ENCODE measurements around the gene PTPN1.

The PTPN1 gene

DNA sequence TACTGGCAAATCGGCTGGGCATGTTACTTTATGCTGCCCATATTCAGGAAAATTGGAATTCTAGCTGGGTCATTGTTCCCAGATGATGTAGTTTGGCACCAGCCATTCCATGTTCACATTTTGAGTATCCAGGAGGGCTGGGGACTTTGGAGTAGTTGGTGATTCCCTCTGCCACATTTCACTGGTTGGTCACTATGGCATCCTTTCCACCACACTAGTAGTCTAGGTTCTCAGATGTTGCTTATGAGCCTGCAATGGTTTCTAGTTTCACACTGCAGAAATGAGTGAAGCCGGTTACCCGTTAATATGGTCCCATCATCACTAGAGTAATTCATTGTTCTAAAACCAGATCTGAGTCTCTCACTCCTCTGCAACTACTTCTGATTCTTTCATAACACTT is 4.6 kb downstream of the PTPN1 start:
- DNase-seq, result no peak

DNA sequence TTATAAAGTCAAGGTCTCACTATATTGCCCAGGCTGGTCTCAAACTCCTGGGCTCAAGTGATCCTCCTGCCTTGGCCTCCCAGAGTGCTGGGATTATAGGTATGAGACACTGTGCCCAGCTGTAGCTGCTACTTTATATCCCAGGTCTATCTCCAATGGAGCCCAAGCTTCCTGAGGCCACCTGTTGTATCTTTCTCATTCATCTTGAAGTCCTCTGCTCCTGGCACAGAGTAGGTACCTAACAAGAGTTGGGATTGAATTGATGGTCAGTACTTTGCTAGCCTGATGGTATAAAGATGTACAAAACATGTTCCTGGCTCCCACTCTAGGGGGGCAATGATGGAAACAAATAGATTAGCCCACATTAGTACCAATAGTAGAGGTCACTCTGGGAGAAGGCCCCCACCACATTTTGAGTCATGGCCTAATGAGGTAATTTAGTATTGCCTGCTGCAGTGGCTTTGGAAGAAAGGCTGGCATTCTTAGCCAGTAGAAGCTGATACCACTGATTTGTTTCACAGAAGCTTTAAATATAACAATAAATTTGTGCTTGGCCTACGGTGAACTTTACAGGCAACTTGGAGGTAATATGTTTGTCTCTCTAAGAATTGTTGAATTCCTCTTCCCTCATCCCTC is 5.4 kb downstream of the PTPN1 start:
- no peak for DNase-seq

DNA sequence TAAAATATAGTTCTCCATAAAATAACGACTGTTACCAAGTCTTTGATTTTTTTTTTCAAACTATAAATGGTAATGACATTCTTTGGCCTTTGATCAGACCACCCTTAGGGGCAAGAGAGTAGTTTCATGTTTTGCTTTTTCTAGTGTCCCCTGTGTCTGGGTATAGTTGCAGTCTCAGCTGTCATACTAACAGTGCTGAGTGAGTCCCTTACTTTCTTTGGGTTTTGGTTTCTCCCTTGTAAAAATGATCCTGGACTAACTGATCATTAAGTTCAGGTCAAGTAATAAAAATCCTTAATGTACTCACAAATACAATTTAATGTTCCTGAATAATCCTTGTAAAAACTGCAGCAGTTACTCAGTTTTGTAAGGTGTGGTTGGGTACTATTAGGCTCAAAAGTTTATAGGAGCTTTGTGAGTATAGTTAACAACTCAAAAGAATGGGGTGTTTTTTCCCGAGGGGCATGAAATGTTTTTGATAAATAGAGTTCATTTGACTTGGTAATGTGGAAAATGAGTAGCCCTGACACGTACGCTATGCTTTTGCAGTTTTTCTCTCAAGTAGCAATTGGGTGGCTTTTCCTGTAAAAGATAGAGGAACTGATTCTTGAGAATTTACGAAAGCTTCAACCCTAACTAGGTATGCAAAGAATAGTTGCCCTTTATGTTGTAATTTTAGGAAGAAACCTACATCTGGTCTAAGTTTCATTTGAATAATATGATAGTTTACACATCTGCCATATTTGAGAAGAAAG is 6.2 kb downstream of the PTPN1 start:
- DNase-seq, result no peak

DNA sequence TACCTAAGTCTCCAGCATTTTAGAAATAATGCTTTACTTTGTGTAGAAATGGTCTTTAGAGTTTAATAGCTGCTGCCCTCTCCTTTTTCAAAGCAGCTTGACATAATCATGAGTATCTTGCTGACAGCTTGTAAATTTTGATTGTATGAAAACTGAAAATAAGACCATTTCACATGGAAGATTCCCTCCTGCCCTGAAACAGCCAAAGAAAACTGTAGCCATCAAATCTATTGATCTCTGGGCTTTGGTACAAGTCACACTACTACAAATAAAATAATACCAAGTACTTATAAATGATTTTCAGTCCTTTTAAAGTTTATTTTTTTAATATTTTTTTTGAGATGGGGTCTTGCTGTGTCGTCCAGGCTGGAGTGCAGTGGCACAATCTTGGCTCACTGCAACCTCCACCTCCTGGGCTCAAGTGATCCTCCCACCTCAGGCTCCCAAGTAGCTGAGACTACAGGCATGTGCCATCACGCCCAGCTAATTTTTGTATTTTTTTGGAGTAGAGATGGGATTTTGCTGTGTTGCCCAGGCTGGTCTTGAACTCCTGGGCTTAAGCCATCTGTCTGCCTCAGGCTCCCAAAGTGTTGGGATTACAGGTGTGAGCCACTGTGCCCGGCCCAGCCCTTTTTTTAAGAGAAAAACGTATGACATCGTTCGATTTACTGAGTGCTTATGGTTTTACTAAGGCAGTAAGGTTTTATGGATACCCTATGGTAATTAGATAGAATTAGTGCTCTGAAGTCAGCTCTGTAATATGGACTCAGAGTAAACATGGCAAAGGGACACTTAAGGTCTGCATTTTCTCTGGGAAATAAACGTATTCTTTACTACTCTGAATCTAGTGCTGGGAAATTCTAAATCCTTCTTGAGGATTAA is 7.0 kb downstream of the PTPN1 start:
- no peak for DNase-seq

DNA sequence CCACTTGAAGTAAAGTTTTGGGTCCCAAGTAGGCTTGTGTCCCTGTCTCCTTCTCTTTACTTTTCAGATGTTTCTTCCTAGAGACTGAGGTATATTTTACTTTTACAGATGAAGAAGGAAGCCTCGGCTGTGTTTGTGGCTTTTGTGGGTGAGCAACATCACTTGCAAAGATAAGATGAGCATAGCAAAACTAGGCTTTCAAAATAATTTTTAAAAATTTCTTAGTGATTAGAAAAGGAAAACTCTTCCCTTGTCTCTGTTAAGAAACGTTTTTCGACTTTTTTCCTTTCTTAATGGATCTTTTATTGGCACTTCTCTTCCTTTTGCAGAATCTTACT is 7.6 kb downstream of the PTPN1 start:
- no peak for DNase-seq

DNA sequence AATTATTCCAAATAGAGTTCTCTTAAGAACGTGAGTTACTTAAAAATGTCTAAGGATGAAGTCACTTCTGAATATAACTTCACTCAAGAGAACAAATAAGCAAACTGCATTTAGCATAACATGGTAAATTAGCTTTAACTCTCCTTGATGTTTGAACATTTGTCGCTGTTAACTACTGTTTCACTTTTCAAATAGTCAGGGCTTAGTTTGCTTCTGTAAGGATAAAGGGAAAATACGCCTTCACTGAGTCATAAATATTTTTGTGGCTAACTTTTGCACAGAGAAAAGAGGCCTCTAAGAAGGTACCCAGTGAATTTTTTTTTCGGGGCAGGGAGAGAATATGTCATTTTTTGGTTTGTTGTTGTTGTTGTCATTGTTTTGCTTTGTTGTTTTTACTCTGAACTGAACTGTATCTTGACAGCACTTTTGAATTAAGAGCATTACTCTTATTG is 8.1 kb downstream of the PTPN1 start:
- DNase-seq, result no peak

DNA sequence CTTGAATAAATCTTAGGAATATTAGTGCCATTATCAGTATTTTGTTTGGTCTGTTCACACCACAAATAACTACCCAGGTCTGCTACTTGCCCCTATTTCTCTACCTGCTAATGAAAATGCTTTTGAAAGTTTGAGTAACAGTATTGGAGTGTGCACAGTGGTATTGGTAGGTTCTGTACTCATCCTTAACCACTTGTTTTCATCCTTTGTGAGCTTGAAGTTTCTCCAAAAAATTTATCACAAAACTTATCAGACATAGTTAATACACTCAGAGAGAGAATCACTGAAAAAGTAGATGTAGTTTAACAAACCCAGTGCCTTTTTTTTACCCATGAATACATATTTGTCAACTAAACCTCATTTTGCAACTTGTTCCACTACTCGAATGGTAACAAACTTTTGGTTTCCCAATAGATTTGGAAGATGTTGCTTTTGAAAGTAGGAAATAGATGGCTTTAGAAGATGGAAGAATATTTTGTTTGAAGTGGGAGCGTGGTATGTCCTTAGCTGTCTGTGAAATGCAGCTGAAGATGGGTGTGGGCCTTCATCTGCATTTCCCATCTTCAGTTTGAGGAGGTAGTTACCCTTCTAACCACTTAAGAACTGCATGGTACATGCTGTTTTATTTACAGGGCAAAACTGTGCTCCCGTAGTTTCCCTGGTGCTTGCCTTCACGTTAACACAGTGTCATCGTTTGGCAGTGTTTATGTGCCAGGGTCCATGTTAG is 9.0 kb downstream of the PTPN1 start:
- no peak for DNase-seq

DNA sequence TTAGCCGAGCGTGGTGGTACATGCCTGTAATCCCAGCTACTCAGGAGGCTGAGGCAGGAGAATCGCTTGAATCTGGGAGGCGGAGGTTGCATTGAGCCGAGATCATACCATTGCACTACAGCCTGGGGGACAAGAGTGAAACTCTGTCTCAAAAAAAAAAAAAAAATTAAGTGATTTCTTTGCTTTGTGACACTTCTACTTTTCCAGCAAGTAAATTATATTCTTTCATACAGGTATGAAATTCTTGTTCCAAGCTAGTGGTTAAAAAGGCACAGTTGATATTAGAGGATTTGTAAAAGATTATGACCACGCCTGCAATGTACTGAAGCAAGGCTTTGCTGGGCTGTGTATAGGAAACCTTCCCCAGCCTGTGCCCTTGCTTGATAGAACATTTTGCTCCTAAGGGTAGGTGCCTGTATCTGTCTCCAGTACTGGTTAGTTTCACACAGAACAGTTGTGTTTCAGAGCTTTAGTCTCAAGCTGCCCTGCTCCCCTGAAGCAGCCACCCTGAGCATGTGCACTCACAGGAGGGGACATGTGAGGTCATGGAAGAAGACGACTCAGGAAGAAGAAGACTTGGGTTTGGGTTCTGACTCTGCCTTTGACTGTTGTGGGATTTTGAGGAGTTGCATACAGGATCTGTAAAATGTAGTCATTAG is 10.2 kb downstream of the PTPN1 start:
- no peak for DNase-seq

DNA sequence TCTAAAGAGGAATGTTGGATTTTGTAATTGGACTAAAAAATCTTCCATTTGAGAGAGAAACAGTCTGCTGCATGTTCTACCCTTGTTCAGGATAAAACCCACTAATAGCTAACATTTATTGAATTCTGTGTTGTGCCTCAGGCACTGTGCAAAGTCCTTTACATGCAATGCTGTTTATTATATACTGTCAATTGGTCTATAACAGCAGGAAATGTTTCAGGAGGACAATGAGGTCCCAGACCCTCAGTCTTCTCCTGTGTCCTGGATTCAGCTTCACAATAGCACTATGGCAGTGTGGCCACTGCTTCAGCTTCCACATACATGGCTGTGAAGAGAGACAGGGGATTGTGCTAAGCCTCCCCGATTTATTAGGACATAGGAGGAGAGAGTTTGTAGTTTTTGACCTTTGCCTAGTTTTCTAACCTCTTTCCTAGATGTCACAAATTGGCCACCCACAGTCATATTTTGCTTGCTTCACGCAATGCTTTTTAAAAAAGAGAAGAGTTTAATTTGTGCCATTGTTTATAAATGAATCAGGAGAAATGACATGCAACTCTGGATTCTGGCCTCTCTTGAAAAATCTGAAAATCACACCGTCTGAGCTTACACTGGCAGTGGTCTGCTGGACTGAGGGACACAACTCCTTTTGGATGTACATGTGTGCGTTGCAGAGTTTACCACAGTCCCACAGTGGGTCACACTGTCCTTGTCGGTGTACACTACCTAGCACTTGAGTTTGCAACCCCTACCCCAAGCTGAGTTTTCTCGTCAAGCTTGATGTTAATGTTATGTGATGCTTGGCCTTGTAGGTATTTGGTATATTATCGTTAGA is 11.3 kb downstream of the PTPN1 start:
- DNase-seq, result no peak

DNA sequence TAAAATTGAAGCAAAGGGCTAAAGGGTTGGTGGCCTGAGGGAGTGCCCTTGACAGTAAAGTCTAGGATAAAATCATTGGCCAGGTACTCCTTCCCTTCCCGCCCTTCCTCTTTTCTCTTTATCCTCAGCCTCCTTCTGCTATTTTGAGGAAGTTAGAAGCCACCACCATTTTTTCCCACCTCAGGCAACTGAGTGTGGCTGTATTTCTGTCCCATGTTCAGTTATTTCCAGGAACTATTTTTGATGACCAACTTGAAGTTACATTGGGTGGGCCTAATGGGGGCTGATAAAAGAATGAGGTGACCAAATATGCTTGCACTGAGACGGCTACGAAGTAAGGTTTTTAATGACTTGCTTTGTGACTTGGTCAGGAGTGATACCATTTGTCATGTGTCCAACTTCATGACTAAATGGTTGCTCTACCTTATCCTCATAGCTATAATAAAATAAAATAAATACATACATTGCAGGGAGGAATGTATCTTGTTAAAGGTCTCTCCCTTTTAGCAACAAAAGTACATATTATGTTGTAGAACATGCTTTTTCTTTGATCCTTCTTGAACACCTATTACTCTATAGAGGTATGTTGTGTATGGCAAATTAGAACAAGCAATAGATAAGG is 12.0 kb downstream of the PTPN1 start:
- no peak for DNase-seq

DNA sequence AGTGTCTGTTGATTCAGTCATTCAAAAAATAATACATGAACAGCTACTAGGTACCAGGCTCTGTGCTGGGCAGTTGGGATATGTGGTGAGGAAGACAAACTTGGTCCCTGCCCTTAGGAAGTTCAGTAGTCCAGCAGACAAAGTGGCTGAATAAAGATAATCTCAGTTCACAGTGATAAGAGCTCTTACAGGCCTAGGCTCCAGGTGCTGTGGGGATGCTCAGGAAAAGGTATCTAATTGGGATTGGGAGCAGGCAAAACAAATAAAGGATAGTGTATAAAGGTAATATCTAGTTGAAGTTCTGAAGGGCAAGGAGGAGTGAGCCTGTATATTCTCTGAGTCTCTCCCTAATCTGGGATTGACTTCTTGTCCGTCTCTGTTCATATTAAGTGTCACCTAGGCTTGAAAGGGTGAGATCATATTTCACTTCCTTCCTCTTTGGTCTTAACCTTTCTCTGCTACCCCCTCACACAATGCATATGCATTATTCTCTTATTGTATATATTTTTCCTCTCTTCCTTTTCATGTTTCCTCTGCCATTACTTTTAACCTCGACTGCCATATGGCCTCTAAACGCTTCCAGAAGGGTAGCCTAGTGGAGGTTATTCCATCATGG is 13.5 kb downstream of the PTPN1 start:
- no peak for DNase-seq

DNA sequence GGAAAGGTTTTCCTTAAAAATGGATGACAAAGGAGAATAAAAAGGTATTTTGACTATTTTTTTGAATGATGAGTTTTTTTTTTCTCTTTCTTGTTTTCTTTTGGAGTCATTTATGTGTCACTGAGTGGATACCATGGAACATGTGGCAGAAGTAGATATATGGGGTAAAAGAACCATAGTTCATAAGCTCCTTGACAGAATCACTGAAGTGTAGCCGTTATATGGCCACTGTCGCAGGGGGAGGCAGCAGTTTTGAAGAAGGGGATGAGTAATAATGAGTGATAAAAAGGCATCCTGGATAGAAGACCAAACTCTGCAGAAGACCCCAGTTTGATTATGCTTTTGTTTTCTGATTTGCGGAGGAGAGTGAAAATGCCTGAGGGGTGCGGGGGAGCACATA is 15.5 kb downstream of the PTPN1 start:
- DNase-seq, result no peak

DNA sequence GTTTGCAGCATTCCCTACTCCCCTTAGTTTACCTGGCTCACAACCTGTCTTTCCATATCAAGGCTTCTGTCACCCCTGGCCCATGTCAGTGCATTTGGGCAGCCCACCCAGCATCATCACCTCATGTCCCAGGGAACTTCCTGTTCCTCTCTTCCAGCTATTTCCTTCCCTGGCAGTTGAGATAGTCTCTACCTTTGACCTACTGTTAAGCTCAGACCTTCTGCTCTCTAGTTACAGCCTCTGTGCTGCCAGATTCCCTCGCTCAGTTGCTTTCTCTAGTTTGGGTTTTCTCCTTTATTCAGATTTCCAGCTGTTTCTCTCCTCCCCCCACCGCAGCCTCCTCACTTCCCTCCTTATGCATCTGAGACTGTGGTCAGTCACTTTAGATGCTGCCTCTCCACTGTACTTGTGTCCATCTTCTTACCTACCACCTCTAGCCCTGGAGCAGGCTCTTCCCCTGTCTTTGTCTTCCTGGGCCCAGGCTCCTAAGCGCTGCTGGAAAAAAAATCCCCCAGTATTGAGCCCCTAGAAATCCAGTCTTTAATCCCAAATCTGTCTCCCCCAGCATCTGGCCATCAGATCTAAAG is 16.3 kb downstream of the PTPN1 start:
- no peak for DNase-seq

DNA sequence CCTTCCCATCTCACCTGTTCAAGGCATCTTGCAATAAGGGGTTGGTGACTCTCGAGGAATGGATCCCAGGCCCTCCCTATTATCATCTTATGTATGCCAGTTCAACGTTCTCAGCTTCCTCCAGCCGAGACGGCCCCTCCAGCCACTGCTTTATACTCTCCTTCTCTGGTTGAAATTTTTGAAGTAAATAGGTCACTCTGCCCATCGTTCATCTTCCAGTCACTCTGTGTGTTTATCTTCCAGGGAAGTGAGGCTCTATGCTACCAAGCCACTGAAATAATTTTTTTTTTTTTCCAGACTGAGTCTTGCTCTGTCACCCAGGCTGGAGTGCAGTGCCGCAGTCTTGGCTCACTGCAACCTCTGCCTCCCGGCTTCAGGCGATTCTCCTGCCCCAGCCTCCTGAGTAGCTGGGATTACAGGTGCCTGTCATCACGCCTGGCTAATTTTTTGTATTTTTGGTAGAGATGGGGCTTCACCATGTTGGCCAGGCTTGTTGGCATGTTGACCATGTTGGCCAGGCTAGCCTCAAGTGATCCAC is 17.0 kb downstream of the PTPN1 start:
- DNase-seq, result no peak

DNA sequence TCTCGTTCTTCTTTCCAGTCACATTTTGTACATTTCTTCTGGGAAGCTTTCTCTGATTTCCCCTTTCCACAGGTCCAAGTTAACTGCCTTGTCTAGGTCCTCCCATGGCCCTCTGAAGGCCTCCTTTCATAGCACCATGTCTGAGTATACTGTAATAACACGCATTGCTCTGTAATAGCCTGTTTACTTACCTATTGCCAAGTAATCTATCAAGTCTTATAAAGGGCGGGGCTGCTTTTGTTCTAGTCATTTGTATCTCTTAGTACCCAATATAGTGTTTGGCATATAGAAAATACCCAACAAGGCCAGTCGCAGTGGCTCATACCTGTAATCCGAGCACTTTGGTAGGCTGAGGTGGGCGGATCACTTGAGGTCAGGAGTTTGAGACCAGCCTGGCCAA is 17.9 kb downstream of the PTPN1 start:
- DNase-seq, result no peak

DNA sequence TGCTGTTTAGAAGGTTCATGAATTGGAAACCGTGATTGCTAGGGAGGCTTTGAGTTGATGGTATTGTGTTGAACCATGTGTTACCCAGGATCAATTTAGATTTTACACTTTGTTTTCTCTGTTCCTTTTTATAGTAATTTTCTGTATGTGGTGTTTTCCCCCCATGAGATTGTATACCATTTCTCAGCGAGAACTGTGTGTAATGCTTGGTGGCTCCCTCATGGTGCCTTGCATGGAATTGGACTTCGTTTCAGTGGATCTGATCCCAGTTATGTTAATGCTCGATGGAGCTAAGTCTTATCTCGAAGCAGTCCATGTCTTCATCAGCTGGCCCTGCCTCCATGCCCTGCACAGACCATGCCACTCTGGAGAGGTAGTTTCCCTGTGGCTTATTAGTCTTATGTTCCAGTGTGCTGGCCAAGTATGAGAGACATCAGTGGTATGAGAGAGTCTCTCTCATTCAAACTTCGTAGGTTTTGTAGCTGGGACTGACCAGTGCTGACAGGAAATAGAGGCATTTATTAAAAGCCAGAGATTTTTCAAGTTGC is 18.7 kb downstream of the PTPN1 start:
- no peak for DNase-seq

DNA sequence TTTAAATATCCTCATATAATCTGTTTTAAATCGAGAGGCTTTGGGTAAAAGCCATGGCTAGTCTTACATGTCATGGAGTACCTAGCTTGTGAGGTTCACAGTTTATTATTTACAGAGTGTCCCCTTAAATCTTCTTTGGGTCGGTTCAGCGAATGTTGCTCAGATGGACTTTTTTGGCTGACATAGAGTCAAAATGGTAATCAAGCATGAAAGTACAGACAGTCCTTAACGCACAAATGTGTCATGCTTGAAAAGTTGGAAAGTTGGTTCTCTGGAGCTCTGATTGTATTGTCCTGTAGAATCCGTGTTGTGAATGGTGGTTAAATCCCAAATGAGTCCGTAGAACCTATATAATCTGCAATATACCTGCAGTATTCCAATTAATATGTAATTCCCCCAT is 22.0 kb downstream of the PTPN1 start:
- no peak for DNase-seq

DNA sequence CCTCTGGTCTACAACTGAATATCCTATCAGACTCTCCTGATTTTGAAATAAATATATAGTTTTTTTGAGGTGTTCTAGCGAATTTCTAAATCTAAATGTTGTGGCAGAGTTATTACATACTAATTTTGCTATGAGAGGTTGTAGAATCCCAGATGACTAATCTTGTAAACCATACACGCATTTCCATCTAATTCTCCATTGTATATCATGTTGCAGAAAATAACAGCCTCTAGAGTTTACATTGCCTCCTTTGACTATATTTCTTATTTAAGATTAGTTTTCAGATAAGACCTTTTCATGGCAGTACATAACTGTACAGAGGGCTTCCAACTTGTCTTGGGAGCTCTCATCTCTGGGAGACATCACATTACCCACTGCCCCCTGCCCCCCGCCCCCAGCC is 22.9 kb downstream of the PTPN1 start:
- DNase-seq, result no peak

DNA sequence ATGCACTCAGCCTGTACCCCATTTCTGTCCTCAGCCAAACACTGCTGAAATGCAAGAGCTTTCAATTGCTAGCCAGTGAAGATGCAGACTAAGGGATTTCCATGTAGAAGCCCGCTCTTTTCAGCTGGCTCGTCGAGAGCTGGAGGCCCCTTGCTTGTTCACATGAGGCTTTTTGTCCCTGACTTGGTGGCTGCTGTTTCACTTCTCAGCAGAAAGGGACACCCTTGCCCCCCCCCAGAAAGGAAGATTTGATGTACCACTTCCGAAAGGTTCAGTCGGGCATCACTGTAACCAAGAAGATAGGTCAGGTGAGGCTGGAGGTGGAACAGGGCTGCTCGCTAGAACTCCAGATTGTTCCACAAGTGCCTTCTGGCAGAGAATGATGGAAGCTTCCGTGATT is 23.3 kb downstream of the PTPN1 start:
- no peak for DNase-seq

DNA sequence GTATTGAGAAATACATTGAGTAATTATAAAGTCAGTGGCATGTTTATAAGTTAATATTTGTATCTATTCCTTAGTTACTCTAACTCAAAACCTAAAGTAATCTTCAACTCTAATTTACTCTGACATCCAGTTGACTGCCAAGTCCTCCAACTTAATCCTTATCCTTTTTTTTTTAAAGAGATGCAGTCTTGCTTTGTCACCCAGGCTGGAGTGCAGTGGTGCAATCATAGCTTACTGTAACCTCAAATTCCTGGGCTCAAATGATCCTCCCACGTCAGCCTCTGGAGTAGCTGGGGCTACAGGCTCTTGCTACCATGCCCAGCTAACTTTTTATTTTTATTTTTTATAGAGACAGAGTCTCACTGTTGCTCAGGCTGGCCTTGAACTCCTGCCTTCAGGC is 24.4 kb downstream of the PTPN1 start:
- no peak for DNase-seq
